CD4-positive, alpha-beta T cell (primary cell): ENCODE data around the gene SLC4A7. TPM values are rescaled to one million over a fixed set of nuclear protein-coding genes. Genes with fewer than 3 reads are reported as not detected.
"Not testable (repeated sequence)": the region's sequence is repeated elsewhere in the genome, so short reads cannot be mapped to it uniquely, and the experiment has no call there.

Experiments
- ATAC-seq: fragments of 200-7000 bp; cut with Tn5 transposase; one replicate; pipeline ENCODE4 v1.10.0; 2022; ENCODE audit warnings: mild to moderate bottlenecking; ENCODE audit not compliant: poor library complexity
- CTCF ChIA-PET: fragments of 350-600 bp; sonication (Branson Sonifier 250); formaldehyde crosslinking; loops from one replicate; lab custom pipeline; 2021; ENCODE audit warnings: antibody characterized with exemption, inconsistent platforms; lab: Charles Lee
- POLR2A ChIA-PET: fragments of 350-600 bp; sonication (Branson Sonifier 250); formaldehyde crosslinking; loops from one replicate; lab custom pipeline; 2021; ENCODE audit warnings: antibody characterized with exemption, inconsistent platforms; lab: Charles Lee
- DNase-seq, 14 experiments: peaks; one replicate each; pipeline ENCODE4 v3.0.0-alpha.2; 2013 to 2020; ENCODE audit warnings: mixed read lengths in 2 of 14
- H3K27ac ChIP-seq, 2 donors: one replicate each; pipeline versions ENCODE4 v1.5.1 to v1.7.0; 2013; ENCODE audit warnings: low read length in 2 of 2, low read depth in 1 of 2, mild to moderate bottlenecking in 1 of 2
- H3K27me3 ChIP-seq, 2 experiments: 1 replicate in 1 of 2; 2 replicates in 1 of 2; pipeline versions ENCODE4 v1.6.1 to v1.7.0; 2013; ENCODE audit warnings: low read length in 2 of 2, control low read depth in 1 of 2, mild to moderate bottlenecking in 1 of 2, moderate library complexity in 1 of 2; ENCODE audit not compliant: insufficient read depth in 2 of 2, control insufficient read depth in 1 of 2
- H3K36me3 ChIP-seq: one replicate; pipeline ENCODE4 v1.6.1; 2013; ENCODE audit warnings: low read length, control low read depth; ENCODE audit not compliant: insufficient read depth
- H3K4me1 ChIP-seq: one replicate; pipeline ENCODE4 v1.6.1; 2013; ENCODE audit warnings: low read length, control low read depth; ENCODE audit not compliant: insufficient read depth
- H3K4me3 ChIP-seq: one replicate; pipeline ENCODE4 v1.5.1; 2013; ENCODE audit warnings: mild to moderate bottlenecking, low read length, moderate library complexity
- H3K9me3 ChIP-seq, 2 experiments: 1 replicate in 1 of 2; 2 replicates in 1 of 2; pipeline versions ENCODE4 v1.6.1 to v1.7.0; 2013; ENCODE audit warnings: low read length in 2 of 2, mild to moderate bottlenecking in 2 of 2, control low read depth in 1 of 2, moderate library complexity in 1 of 2; ENCODE audit not compliant: control insufficient read depth in 1 of 2, insufficient read depth in 1 of 2
- H3K27ac Mint-ChIP-seq: one replicate; pipeline ENCODE4 v1.8.0; 2020; ENCODE audit warnings: mixed read lengths
- H3K27me3 Mint-ChIP-seq: one replicate; pipeline ENCODE4 v1.8.0; 2021; ENCODE audit warnings: mixed read lengths
- H3K36me3 Mint-ChIP-seq: one replicate; pipeline ENCODE4 v1.8.0; 2021; ENCODE audit warnings: low read depth, mixed read lengths
- H3K4me1 Mint-ChIP-seq: one replicate; pipeline ENCODE4 v1.8.0; 2021; ENCODE audit warnings: low read depth, mixed read lengths
- H3K4me3 Mint-ChIP-seq: one replicate; pipeline ENCODE4 v1.8.0; 2020; ENCODE audit warnings: mild to moderate bottlenecking, mixed read lengths
- H3K9me3 Mint-ChIP-seq: one replicate; pipeline ENCODE4 v1.8.0; 2020; ENCODE audit warnings: mixed read lengths
- intact Hi-C, 2 experiments: fragments of 100-400 bp; cut with DNase I in 1 of 2; cut with micrococcal nuclease in 1 of 2; formaldehyde crosslinking; loops; one replicate each; pipeline versions ENCODE4 v1.15.1 to v1.9.0; 2023 to 2025; cut with DNase I, micrococcal nuclease
- total RNA-seq, 174 experiments: library from RNA in 2 of 174; stranded (reverse) in 2 of 174; gene quantifications; one replicate each; pipeline ENCODE4 v1.2.3 and lab custom pipeline; 2021 to 2026
- TF ChIP-seq, protein P1 (sequence below): fragments of 200-600 bp; IDR thresholded peaks from one replicate; pipeline ENCODE4 v1.8.0; 2022; ENCODE audit warnings: antibody characterized with exemption, mild to moderate bottlenecking

SLC4A7 gene
- total RNA-seq, 2 experiments from 2014 or later, result 37.0 to 38.3 TPM

DNA sequence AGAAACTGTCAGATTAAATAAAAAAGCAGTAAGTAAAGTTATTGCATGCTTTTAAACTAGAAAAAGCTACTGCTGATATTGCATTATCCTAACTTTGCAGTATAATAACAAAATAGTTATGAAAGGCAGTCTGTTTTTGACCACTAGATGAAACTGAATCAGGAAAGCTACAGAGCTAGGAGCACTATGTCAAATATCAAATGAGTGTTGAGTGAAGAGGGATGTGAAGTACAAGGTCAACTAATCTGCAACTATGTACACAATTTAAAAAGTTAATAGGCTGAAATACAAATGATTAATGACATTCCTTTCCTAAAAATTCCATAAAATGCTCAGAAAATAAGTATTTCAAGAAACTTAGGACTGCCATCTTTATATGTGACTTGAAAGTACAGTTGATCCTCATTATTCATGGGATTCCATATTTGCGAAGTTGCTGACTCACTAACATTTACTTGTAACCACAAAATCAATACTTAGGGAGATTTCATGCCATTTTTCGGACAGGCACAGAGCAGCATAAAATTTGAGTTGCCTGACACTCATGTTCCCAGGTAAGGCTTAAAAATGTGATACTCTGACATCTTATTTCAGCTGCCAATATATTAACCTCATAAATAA, 34.5 kb downstream of the SLC4A7 start:
- Histone ChIP-seq H3K27ac (no peak overlapping the region), H3K27me3 (no peaks in the 10 kb centered on the region), H3K36me3 (peaks cover 39% of the 10 kb centered on the region), H3K9me3 (no peaks in the 10 kb centered on the region), H3K4me1 (no peaks in the 10 kb centered on the region), H3K4me3 (no peak overlapping the region)
- intact Hi-C loops, result no loop called here
- ATAC-seq (no peak), DNase-seq (no peak)
- peaks cover 36% of the 10 kb centered on the region for H3K4me1 Mint-ChIP-seq
- TF ChIP-seq, protein P1, sequence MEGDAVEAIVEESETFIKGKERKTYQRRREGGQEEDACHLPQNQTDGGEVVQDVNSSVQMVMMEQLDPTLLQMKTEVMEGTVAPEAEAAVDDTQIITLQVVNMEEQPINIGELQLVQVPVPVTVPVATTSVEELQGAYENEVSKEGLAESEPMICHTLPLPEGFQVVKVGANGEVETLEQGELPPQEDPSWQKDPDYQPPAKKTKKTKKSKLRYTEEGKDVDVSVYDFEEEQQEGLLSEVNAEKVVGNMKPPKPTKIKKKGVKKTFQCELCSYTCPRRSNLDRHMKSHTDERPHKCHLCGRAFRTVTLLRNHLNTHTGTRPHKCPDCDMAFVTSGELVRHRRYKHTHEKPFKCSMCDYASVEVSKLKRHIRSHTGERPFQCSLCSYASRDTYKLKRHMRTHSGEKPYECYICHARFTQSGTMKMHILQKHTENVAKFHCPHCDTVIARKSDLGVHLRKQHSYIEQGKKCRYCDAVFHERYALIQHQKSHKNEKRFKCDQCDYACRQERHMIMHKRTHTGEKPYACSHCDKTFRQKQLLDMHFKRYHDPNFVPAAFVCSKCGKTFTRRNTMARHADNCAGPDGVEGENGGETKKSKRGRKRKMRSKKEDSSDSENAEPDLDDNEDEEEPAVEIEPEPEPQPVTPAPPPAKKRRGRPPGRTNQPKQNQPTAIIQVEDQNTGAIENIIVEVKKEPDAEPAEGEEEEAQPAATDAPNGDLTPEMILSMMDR, result no peak
- ChIA-PET CTCF (no interaction called here), POLR2A (interaction anchor here (1.0 kb wide), 1 partner anchor 11 kb away, joined by 4 read pairs; no protein-coding TSS in a partner anchor)
- H3K27ac Mint-ChIP-seq, result no peak overlapping the region
- no peaks in the 10 kb centered on the region for H3K27me3 Mint-ChIP-seq
- H3K4me3 Mint-ChIP-seq, result no peak overlapping the region
- H3K36me3 Mint-ChIP-seq, result peaks cover 44% of the 10 kb centered on the region
- no peaks in the 10 kb centered on the region for H3K9me3 Mint-ChIP-seq

DNA sequence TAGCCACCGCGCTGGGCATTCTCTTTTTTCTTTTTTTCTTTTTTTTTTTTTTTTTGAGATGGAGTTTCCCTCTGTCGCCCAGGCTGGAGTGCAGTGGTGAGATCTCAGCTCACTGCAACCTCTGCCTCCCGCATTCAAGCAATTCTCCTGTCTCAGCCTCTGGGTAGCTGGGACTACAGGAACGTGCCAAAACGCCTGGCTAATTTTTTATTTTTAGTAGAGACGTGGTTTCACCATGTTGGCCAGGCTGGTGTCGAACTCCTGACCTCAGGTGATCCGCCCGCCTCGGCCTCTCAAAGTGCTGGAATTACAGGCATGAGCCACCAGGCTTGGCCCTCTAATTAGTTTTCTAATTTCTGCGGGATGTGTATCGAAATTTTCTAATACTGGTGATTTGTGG, 41.2 kb downstream of the SLC4A7 start:
- intact Hi-C loops, H3K9me3 Mint-ChIP-seq, H3K4me3 ChIP-seq, H3K27me3 Mint-ChIP-seq, H3K27ac ChIP-seq, H3K27me3 ChIP-seq, ATAC-seq, DNase-seq, H3K27ac Mint-ChIP-seq, POLR2A ChIA-PET, H3K4me3 Mint-ChIP-seq, H3K4me1 Mint-ChIP-seq, H3K4me1 ChIP-seq: not testable (repeated sequence)
- H3K9me3 ChIP-seq, result peaks cover 10% of the 10 kb centered on the region in 2 experiments
- CTCF ChIA-PET, result interaction anchor here (0.6 kb wide), 1 partner anchor 78 kb away, joined by 3 read pairs; no protein-coding TSS in a partner anchor
- H3K36me3 Mint-ChIP-seq, result peaks cover 78% of the 10 kb centered on the region
- H3K36me3 ChIP-seq, result peaks cover 72% of the 10 kb centered on the region

DNA sequence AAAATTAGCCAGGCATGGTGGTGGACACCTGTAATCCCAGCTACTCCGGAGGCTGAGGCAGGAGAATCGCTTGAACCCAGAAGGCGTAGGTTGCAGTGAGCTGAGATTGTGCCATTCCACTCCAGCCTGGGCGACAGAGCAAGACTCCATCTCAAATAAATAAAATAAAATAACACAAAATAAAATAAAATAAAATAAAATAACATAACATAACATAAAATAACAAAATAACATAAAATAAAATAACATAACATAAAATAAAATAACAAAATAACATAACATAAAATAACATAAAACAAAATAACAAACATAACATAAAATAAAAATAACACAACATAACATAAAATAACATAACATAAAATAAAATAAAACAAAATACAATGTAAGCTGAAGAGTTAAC, 45.8 kb downstream of the SLC4A7 start:
- H3K4me1 Mint-ChIP-seq, H3K4me3 ChIP-seq, H3K4me1 ChIP-seq, H3K27me3 ChIP-seq, DNase-seq, H3K4me3 Mint-ChIP-seq, ATAC-seq, H3K27ac ChIP-seq, intact Hi-C loops, H3K27me3 Mint-ChIP-seq, H3K27ac Mint-ChIP-seq, CTCF ChIA-PET, H3K9me3 Mint-ChIP-seq: not testable (repeated sequence)
- peaks cover 84% of the 10 kb centered on the region for H3K36me3 Mint-ChIP-seq
- Histone ChIP-seq H3K36me3 (peaks cover 70% of the 10 kb centered on the region), H3K9me3 (peaks cover 10% of the 10 kb centered on the region in 2 experiments)
- POLR2A ChIA-PET, result interaction anchor here (0.6 kb wide), 1 partner anchor 59 kb away, joined by 4 read pairs; no protein-coding TSS in a partner anchor

DNA sequence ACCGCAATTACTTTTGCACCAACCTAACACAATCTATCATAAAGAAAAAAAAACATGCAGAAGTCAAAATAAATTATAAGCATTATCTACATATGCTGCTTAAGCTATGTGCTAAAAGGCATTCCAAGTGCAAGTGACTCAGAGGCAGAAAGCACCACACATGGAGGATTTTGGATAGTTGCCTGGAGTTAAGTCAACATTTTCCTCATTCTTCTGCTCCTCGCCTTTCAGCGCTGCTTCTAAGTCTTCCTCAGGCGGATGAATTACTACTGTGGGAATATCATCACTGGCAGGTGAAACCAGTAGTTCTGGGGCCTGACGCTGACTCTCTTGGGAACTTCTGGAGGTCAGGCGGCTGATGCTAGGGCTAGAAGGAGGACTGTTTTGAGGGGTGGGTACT, 53.1 kb downstream of the SLC4A7 start:
- peaks cover 81% of the 10 kb centered on the region for H3K36me3 Mint-ChIP-seq
- H3K9me3 ChIP-seq, result no peaks in the 10 kb centered on the region
- no peaks in the 10 kb centered on the region for H3K27me3 ChIP-seq
- no peak overlapping the region for H3K27ac ChIP-seq
- H3K4me3 Mint-ChIP-seq, result no peak overlapping the region
- no peaks in the 10 kb centered on the region for H3K27me3 Mint-ChIP-seq
- H3K9me3 Mint-ChIP-seq, result no peaks in the 10 kb centered on the region
- no peak for DNase-seq
- H3K36me3 ChIP-seq, result peaks cover 69% of the 10 kb centered on the region
- H3K4me3 ChIP-seq, result no peak overlapping the region
- H3K4me1 ChIP-seq, result no peaks in the 10 kb centered on the region
- TF ChIP-seq, protein P1, result no peak
- intact Hi-C loops, result no loop called here
- ChIA-PET POLR2A (no interaction called here), CTCF (no interaction called here)
- no peak overlapping the region for H3K27ac Mint-ChIP-seq
- no peak for ATAC-seq
- no peaks in the 10 kb centered on the region for H3K4me1 Mint-ChIP-seq
